HL-60 (cell line): ENCODE measurements around the gene ANKRD36.
"Not testable (repeated sequence)": the region's sequence is repeated elsewhere in the genome, so short reads cannot be mapped to it uniquely, and the experiment has no call there.

Experiments
- GABPA ChIP-seq: IDR thresholded peaks from 2 replicates; pipeline ENCODE4 v1.6.1; 2012; ENCODE audit warnings: low read depth
- TF ChIP-seq, protein P1 (sequence below): IDR thresholded peaks from one replicate; pipeline ENCODE4 v1.5.1; 2011; ENCODE audit warnings: low read length, control low read depth, inconsistent platforms; ENCODE audit not compliant: insufficient read depth

- TF ChIP-seq, protein P1, sequence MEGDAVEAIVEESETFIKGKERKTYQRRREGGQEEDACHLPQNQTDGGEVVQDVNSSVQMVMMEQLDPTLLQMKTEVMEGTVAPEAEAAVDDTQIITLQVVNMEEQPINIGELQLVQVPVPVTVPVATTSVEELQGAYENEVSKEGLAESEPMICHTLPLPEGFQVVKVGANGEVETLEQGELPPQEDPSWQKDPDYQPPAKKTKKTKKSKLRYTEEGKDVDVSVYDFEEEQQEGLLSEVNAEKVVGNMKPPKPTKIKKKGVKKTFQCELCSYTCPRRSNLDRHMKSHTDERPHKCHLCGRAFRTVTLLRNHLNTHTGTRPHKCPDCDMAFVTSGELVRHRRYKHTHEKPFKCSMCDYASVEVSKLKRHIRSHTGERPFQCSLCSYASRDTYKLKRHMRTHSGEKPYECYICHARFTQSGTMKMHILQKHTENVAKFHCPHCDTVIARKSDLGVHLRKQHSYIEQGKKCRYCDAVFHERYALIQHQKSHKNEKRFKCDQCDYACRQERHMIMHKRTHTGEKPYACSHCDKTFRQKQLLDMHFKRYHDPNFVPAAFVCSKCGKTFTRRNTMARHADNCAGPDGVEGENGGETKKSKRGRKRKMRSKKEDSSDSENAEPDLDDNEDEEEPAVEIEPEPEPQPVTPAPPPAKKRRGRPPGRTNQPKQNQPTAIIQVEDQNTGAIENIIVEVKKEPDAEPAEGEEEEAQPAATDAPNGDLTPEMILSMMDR, result not testable (repeated sequence)
- not testable (repeated sequence) for TF ChIP-seq GABPA
These were observed 89.8 kb downstream of the ANKRD36 start for GRCh38 chr2:97202643-97203250.
